T-helper 2 cell treated with Interferon-gamma antibody and Interleukin-4, amounts not matched to agents 5 μg/mL and 100 μg/mL, for 36 hours (primary cell): Measurements from ENCODE around the gene ADAMTS4.
A peak's percentile ranks its signal among the peaks of the same experiment; 100 is the strongest.
"Not testable (repeated sequence)": the region's sequence is repeated elsewhere in the genome, so short reads cannot be mapped to it uniquely, and the experiment has no call there.

Experiments used
- DNase-seq: peaks from one replicate; pipeline ENCODE4 v3.0.0; 2021; ENCODE audit warnings: low spot score
- H3K27ac Mint-ChIP-seq: one replicate; pipeline ENCODE4 v1.8.0; 2021; ENCODE audit warnings: mild to moderate bottlenecking, mixed read lengths
- H3K27me3 Mint-ChIP-seq: one replicate; pipeline ENCODE4 v1.8.0; 2021; ENCODE audit warnings: low read depth, mixed read lengths
- H3K36me3 Mint-ChIP-seq: one replicate; pipeline ENCODE4 v1.8.0; 2021; ENCODE audit warnings: low read depth, mixed read lengths
- H3K4me1 Mint-ChIP-seq: one replicate; pipeline ENCODE4 v1.8.0; 2021; ENCODE audit warnings: low read depth, mixed read lengths
- H3K4me3 Mint-ChIP-seq: one replicate; pipeline ENCODE4 v1.8.0; 2022; ENCODE audit warnings: mild to moderate bottlenecking, moderate library complexity, mixed read lengths
- H3K9me3 Mint-ChIP-seq: one replicate; pipeline ENCODE4 v1.8.0; 2021; ENCODE audit warnings: mixed read lengths

ADAMTS4 gene

GRCh38 chr1:161225534-161226319 is 26.9 kb upstream of the ADAMTS4 start, which contains the start of gene TOMM40L:
TOMM40L (plus strand) TSS chr1:161226060; CDS start chr1:161226490, 430 bp downstream.
- Mint-ChIP-seq H3K36me3 (peaks cover 26% of the 10 kb centered on the region), H3K27ac (peak within 1 kb of the TSS; percentile 99), H3K4me1 (peaks cover 23% of the 10 kb centered on the region), H3K27me3 (no peaks in the 10 kb centered on the region), H3K4me3 (peak within 1 kb of the TSS; percentile 99), H3K9me3 (no peaks in the 10 kb centered on the region)
- peak; percentile 90 for DNase-seq

GRCh38 chr1:161225178-161225533 is 26.3 kb upstream of the ADAMTS4 start:
- peaks cover 23% of the 10 kb centered on the region for H3K4me1 Mint-ChIP-seq
- no peaks in the 10 kb centered on the region for H3K27me3 Mint-ChIP-seq
- peaks cover 23% of the 10 kb centered on the region for H3K36me3 Mint-ChIP-seq
- H3K4me3 Mint-ChIP-seq: peak overlapping the region; percentile 22
- no peaks in the 10 kb centered on the region for H3K9me3 Mint-ChIP-seq
- H3K27ac Mint-ChIP-seq: peak overlapping the region; percentile 99
- no peak for DNase-seq

GRCh38 chr1:161224695-161225087 is 25.8 kb upstream of the ADAMTS4 start:
- DNase-seq, H3K27me3 Mint-ChIP-seq, H3K9me3 Mint-ChIP-seq, H3K4me3 Mint-ChIP-seq, H3K27ac Mint-ChIP-seq: not testable (repeated sequence)
- peaks cover 23% of the 10 kb centered on the region for H3K4me1 Mint-ChIP-seq
- peaks cover 19% of the 10 kb centered on the region for H3K36me3 Mint-ChIP-seq

GRCh38 chr1:161223805-161224694 is 25.2 kb upstream of the ADAMTS4 start:
- DNase-seq: no peak
- no peaks in the 10 kb centered on the region for H3K27me3 Mint-ChIP-seq
- no peaks in the 10 kb centered on the region for H3K9me3 Mint-ChIP-seq
- no peak overlapping the region for H3K4me3 Mint-ChIP-seq
- peaks cover 23% of the 10 kb centered on the region for H3K4me1 Mint-ChIP-seq
- H3K27ac Mint-ChIP-seq: no peak overlapping the region
- peaks cover 15% of the 10 kb centered on the region for H3K36me3 Mint-ChIP-seq

GRCh38 chr1:161222175-161223019 is 23.5 kb upstream of the ADAMTS4 start:
- Mint-ChIP-seq H3K36me3 (peaks cover 1% of the 10 kb centered on the region), H3K9me3 (no peaks in the 10 kb centered on the region), H3K4me3 (no peak overlapping the region), H3K4me1 (peaks cover 29% of the 10 kb centered on the region), H3K27ac (no peak overlapping the region), H3K27me3 (no peaks in the 10 kb centered on the region)
- no peak for DNase-seq

- no peaks in the 10 kb centered on the region for H3K9me3 Mint-ChIP-seq
- peaks cover 26% of the 10 kb centered on the region for H3K4me1 Mint-ChIP-seq
- H3K36me3 Mint-ChIP-seq: peaks cover 3% of the 10 kb centered on the region
- no peak overlapping the region for H3K27ac Mint-ChIP-seq
- H3K4me3 Mint-ChIP-seq: no peak overlapping the region
- no peak for DNase-seq
- no peaks in the 10 kb centered on the region for H3K27me3 Mint-ChIP-seq
Measured at GRCh38 chr1:161220002-161220401, 21.1 kb upstream of the ADAMTS4 start.

- peaks cover 29% of the 10 kb centered on the region for H3K4me1 Mint-ChIP-seq
- no peak overlapping the region for H3K4me3 Mint-ChIP-seq
Measured at GRCh38 chr1:161219078-161219892, 20.4 kb upstream of the ADAMTS4 start.

GRCh38 chr1:161218301-161219077 is 19.6 kb upstream of the ADAMTS4 start:
- H3K9me3 Mint-ChIP-seq: no peaks in the 10 kb centered on the region
- peak overlapping the region; percentile 39 for H3K27ac Mint-ChIP-seq
- no peak for DNase-seq
- peaks cover 16% of the 10 kb centered on the region for H3K36me3 Mint-ChIP-seq
- H3K27me3 Mint-ChIP-seq: no peaks in the 10 kb centered on the region
- H3K4me3 Mint-ChIP-seq: no peak overlapping the region
- H3K4me1 Mint-ChIP-seq: peaks cover 29% of the 10 kb centered on the region

More at GRCh38 chr1:161219078-161219892, 20.4 kb upstream of the ADAMTS4 start:
- H3K27ac Mint-ChIP-seq: no peak overlapping the region
- H3K36me3 Mint-ChIP-seq: peaks cover 8% of the 10 kb centered on the region
- no peaks in the 10 kb centered on the region for H3K27me3 Mint-ChIP-seq
- no peak for DNase-seq
- no peaks in the 10 kb centered on the region for H3K9me3 Mint-ChIP-seq

GRCh38 chr1:161217831-161218230 is 19.0 kb upstream of the ADAMTS4 start:
- Mint-ChIP-seq H3K4me3 (no peak overlapping the region), H3K27me3 (no peaks in the 10 kb centered on the region), H3K4me1 (peaks cover 29% of the 10 kb centered on the region), H3K36me3 (peaks cover 22% of the 10 kb centered on the region), H3K9me3 (no peaks in the 10 kb centered on the region), H3K27ac (no peak overlapping the region)
- DNase-seq: no peak

GRCh38 chr1:161216945-161217712 is 18.3 kb upstream of the ADAMTS4 start:
- no peak for DNase-seq
- H3K9me3 Mint-ChIP-seq: no peaks in the 10 kb centered on the region
- peaks cover 29% of the 10 kb centered on the region for H3K4me1 Mint-ChIP-seq
- H3K4me3 Mint-ChIP-seq: no peak overlapping the region
- no peaks in the 10 kb centered on the region for H3K27me3 Mint-ChIP-seq
- H3K36me3 Mint-ChIP-seq: peaks cover 26% of the 10 kb centered on the region
- H3K27ac Mint-ChIP-seq: no peak overlapping the region

GRCh38 chr1:161215076-161215475 is 16.2 kb upstream of the ADAMTS4 start, which contains the start of gene FCER1G:
FCER1G (plus strand) TSS chr1:161215295; CDS start chr1:161215322, 27 bp downstream.
- Mint-ChIP-seq H3K4me3 (peak within 1 kb of the TSS; percentile 51), H3K4me1 (peaks cover 30% of the 10 kb centered on the region), H3K27ac (peak within 1 kb of the TSS; percentile 21), H3K36me3 (peaks cover 40% of the 10 kb centered on the region), H3K27me3 (no peaks in the 10 kb centered on the region), H3K9me3 (no peaks in the 10 kb centered on the region)
- DNase-seq: no peak

GRCh38 chr1:161214369-161214768 is 15.5 kb upstream of the ADAMTS4 start:
- H3K27ac Mint-ChIP-seq: no peak overlapping the region
- H3K36me3 Mint-ChIP-seq: peaks cover 47% of the 10 kb centered on the region
- H3K4me1 Mint-ChIP-seq: peaks cover 35% of the 10 kb centered on the region
- no peak overlapping the region for H3K4me3 Mint-ChIP-seq
- no peak for DNase-seq
- no peaks in the 10 kb centered on the region for H3K27me3 Mint-ChIP-seq
- no peaks in the 10 kb centered on the region for H3K9me3 Mint-ChIP-seq
